GM13976 (cell line): ENCODE measurements around the gene CPVL.

Source experiments
- DNase-seq: peaks from one replicate; pipeline ENCODE4 v3.0.0; 2012; ENCODE audit warnings: low spot score
- in situ Hi-C: fragments of 300-500 bp; cut with MboI; formaldehyde crosslinking; loops from one replicate; pipeline ENCODE4 v1.12.0; 2022; ENCODE audit warnings: low sequenced_read_pairs, mixed read lengths, inconsistent platforms; ENCODE audit not compliant: unreplicated experiment
- TF ChIP-seq, protein P1 (sequence below): IDR thresholded peaks from 2 replicates; pipeline ENCODE4 v1.5.1; 2012; ENCODE audit warnings: borderline replicate concordance, mild to moderate bottlenecking; ENCODE audit not compliant: insufficient read depth; ENCODE audit errors: extremely low read depth, missing control alignments, control extremely low read depth

CPVL gene

DNA sequence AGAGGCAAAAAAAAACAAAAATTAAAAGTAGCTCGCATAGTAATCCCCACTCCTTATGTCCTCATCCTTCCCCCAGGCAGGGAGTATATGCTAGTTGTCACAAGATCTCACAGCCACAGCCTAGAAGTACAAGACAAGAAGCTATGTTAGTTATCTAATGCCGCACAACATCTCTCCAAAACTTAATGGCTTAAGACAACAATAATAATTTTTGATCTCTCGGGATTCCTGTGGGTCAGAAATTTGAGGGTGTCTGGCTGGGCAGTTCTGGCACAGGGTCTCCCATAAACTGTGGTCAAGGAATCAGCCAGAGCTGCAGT lies 39.7 kb downstream of the CPVL start:
- in situ Hi-C loops, result loop anchor here (5.0 kb wide), 1 partner anchor 184 kb away; no protein-coding TSS in a partner anchor
- no peak for DNase-seq
- TF ChIP-seq, protein P1, sequence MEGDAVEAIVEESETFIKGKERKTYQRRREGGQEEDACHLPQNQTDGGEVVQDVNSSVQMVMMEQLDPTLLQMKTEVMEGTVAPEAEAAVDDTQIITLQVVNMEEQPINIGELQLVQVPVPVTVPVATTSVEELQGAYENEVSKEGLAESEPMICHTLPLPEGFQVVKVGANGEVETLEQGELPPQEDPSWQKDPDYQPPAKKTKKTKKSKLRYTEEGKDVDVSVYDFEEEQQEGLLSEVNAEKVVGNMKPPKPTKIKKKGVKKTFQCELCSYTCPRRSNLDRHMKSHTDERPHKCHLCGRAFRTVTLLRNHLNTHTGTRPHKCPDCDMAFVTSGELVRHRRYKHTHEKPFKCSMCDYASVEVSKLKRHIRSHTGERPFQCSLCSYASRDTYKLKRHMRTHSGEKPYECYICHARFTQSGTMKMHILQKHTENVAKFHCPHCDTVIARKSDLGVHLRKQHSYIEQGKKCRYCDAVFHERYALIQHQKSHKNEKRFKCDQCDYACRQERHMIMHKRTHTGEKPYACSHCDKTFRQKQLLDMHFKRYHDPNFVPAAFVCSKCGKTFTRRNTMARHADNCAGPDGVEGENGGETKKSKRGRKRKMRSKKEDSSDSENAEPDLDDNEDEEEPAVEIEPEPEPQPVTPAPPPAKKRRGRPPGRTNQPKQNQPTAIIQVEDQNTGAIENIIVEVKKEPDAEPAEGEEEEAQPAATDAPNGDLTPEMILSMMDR, result no peak

DNA sequence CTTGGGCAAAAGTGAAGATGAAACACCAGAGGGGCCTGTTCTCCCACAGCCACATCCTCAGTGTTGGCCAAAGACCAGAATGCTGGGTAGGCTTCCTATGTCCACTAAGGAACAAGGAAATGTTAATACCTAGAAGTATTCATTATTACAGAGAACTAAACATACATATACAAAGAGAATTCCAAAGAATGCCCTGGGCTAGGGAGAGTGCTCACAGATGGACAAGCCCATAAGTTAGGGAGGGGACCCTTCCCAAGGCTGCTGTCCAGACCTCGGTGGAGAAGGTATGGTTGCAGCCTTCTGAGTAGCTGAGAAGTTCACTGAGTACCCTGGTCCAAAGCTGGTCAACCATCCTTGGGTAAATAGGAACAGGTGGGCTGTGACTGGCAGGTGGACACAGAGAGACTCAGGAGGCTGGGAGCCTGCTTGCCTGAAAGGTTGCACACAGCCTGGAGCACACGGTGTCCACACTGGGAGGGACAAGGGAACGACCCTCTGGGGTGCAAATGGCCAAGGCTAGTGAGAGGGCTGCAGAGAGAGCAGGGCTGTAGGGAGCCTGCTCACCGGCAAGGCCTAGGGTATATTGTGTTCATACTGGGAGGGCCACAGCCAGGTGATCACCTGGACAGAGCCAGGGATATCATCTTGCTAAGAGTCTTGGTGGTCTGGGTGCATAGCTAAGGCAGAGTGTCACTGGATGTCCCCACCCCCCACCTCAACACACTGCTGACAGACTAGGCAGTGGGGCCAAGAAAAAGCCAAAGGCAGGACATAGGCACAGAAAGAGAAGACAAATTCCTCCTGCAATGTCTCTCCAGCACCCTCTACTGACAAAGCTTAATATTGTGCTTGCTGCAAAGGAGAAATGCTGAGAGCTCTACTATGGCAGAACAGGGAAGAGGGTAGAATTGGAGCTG lies 40.3 kb downstream of the CPVL start:
- in situ Hi-C loops, result loop anchor here (5.0 kb wide), 1 partner anchor 184 kb away; no protein-coding TSS in a partner anchor
- TF ChIP-seq, protein P1, result peak; percentile 77
- peak; percentile 23 for DNase-seq

DNA sequence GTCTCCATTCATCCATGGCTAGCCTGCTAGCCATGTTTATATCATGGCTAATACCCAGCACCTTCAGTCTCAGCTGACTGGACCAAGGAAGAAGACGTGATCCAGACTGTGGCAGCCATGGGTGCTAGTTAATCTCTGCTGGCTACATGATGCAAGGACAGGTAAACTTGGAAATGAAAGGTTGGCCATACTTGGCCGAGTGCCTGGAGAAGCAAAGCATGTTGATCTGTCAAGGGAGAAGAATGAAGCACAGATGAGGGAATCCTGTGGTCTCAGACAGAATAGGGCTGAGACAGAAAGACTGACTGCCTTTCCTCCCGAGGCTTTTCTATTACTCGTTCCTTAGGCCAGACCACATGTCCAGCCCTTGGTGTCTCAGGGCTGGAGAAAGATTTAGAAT lies 41.1 kb downstream of the CPVL start:
- no peak for DNase-seq
- in situ Hi-C loops, result loop anchor here (5.0 kb wide), 1 partner anchor 183 kb away; no protein-coding TSS in a partner anchor

DNA sequence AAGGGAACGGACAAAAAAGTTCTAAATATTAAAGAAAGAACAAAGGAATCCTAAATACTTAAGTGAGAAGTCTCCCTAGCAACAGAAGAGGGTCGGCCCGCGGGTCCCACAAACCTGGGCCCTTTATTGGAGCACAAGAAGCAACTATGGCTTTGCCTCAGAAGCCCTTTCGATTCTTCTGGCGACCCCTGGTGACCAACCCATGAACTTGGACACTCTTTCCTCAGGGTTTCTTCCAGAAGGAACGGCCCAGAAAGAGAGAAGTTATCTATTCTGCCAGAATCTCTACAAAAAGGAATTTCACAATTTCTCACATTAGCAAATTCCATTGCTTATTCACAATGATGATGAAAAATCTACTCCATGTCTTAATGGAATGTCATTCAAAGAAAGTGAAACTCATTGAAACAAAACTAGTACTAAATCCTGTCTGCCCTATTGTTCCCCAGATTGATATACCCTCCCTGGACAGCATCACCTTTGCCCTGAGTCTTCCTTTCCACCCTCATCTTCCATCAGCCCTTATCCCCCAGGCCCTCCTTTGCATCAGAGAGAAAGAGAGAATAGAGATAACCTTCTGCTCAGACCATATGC lies 43.7 kb downstream of the CPVL start:
- DNase-seq, result peak; percentile 43
- in situ Hi-C loops, result no loop called here
- TF ChIP-seq, protein P1, result peak; percentile 42

More for the DNA sequence above, 41.1 kb downstream of the CPVL start:
- TF ChIP-seq, protein P1, result no peak

DNA sequence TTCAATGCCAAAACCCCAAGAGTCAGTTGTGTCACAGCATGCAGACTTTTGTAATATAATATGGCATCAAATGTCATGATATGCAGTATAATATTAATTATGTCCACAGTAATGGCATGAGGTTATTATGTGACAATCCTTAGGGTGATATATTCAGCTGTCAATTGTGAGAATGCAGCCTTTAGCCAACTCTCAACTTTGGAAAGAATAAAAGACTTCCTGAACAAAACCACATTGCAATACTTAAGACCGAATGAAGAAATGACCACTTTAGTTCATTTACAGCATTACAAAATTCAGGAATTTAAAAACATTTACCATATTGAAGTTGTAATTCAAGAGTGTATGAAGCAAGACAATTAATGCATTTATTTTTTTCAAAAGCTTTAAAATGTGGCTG lies 45.4 kb downstream of the CPVL start:
- TF ChIP-seq, protein P1, result no peak
- in situ Hi-C loops, result no loop called here
- no peak for DNase-seq

DNA sequence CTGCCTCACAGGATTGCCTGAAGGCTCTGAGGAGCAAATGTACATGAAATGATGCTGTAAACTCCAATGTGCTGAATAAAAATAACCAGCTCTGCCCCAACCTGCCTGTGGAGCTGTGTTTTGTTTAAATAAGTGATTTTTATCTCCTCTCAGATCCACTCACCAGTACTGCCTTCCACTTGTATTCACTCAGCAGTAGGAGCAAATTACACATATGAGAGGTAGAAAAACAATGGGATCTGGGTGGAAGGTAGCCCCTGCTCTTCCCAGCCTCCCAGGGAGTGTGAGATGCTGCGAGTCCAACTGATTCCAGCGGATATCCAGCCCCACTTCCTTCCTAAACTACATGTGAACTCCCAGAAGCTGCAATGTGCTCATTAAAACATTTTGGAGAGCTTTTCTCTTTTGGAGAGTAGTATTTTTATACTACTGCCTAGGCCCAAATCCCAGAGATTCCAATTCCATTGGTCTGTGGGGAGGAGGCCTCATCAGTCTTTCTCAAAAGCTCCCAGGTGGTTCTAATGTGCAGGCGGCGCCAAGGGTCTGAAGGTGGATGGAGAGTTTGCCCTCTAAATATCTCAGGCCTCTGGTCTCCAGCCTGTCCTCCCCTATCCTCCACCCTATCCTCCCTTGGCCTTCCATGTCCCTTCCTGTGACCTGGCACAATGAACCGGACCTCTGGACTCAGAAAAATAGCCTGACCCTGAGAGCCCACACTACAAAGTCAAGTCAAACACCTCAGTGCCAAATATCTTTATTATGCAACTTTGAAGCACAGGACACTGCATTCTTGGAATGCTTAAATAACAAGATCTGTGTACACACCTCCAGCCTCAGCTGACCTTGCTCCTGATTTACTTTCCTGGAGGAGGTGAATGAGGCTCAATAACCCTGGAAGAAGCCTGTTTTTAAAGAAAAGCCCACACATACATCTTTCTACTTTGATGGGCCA lies 46.2 kb downstream of the CPVL start:
- TF ChIP-seq, protein P1, result no peak
- in situ Hi-C loops, result no loop called here
- no peak for DNase-seq
